K562 (cell line): Measurements from ENCODE around the gene RELCH. TPM values are rescaled to one million over a fixed set of nuclear protein-coding genes. Genes with fewer than 3 reads are reported as not detected.

ENCODE experiments used
- ATAC-seq: fragments of 200-7000 bp; cut with Tn5 transposase; 3 replicates; pipeline ENCODE4 v1.9.1; 2020; ENCODE audit warnings: moderate library complexity
- BruUV-seq: library from RNA; stranded (reverse); fragments of 400-500 nt; replicated peaks from 2 replicates; lab custom pipeline; 2021; lab: Mats Ljungman, UMichigan
- CTCF ChIA-PET: fragments of 300-600 bp; formaldehyde crosslinking; extraction: SDS; loops from one replicate; lab custom pipeline; 2021; ENCODE audit warnings: low intra/inter-chr PET ratio; lab: Yijun Ruan, JAX
- POLR2A ChIA-PET: fragments of 300-600, 350-650 bp; sonication (Branson Sonifier 250); formaldehyde crosslinking; extraction: SDS; loops from one replicate; lab custom pipeline; 2021; ENCODE audit warnings: antibody characterized with exemption, inconsistent platforms; lab: Yijun Ruan, JAX
- DNase-seq, 4 experiments: peaks; one replicate each; pipeline versions ENCODE4 v3.0.0 to v3.0.0-alpha.2; 2011 to 2018; ENCODE audit warnings: low spot score in 3 of 4, mixed read lengths in 3 of 4; ENCODE audit errors: extremely low read depth in 1 of 4
- FAIRE-seq: peaks from 2 replicates; lab custom pipeline; 2011; peaks lifted over from hg19 to GRCh38; lab: Jason Lieb, UNC
- H2AFZ ChIP-seq: 2 replicates; pipeline ENCODE4 v1.6.0; 2011; ENCODE audit warnings: low read depth, low read length, control low read depth, inconsistent platforms
- H3K27ac ChIP-seq: fragments of 200-600 bp; 3 replicates; pipeline ENCODE4 v1.8.0; 2011; ENCODE audit warnings: low read depth, mild to moderate bottlenecking, control low read depth, inconsistent platforms, low read length, moderate library complexity, mixed read lengths; ENCODE audit errors: extremely low read depth
- H3K27me3 ChIP-seq, 2 experiments: fragments of 300-600 bp in 1 of 2; 2 replicates in 1 of 2; 3 replicates in 1 of 2; pipeline versions ENCODE4 v1.6.0 to v1.8.0; 2011; ENCODE audit warnings: inconsistent platforms in 2 of 2, low read length in 2 of 2, mild to moderate bottlenecking in 1 of 2, mixed read lengths in 1 of 2, moderate library complexity in 1 of 2; ENCODE audit not compliant: control insufficient read depth in 2 of 2, insufficient read depth in 2 of 2
- H3K36me3 ChIP-seq: fragments of 300-600 bp; 3 replicates; pipeline ENCODE4 v1.8.0; 2011; ENCODE audit warnings: mild to moderate bottlenecking, low read length, inconsistent platforms; ENCODE audit not compliant: control insufficient read depth, insufficient read depth
- H3K4me1 ChIP-seq, 2 experiments: fragments of 200-600 bp in 1 of 2; replicated peaks in 1 of 2; 2 replicates in 1 of 2; 3 replicates in 1 of 2; pipeline versions ENCODE4 v1.5.1 to v1.8.0; 2011; ENCODE audit warnings: inconsistent platforms in 2 of 2, low read length in 2 of 2, mild to moderate bottlenecking in 1 of 2, mixed read lengths in 1 of 2, moderate library complexity in 1 of 2; ENCODE audit not compliant: control insufficient read depth in 2 of 2, insufficient read depth in 2 of 2
- H3K4me2 ChIP-seq: 2 replicates; pipeline ENCODE4 v1.6.1; 2011; ENCODE audit warnings: low read length, control low read depth, inconsistent platforms, mixed read lengths; ENCODE audit not compliant: insufficient read depth
- H3K4me3 ChIP-seq: fragments of 200-600 bp; sonication (generic), shearing (Covaris generic); 2 replicates; pipeline ENCODE4 v1.5.1; 2016; ENCODE audit warnings: control low read depth, inconsistent platforms
- H3K79me2 ChIP-seq: fragments of 200-600 bp; 3 replicates; pipeline ENCODE4 v1.8.0; 2011; ENCODE audit warnings: low read length, inconsistent platforms; ENCODE audit not compliant: control insufficient read depth, insufficient read depth
- H3K9ac ChIP-seq, 2 experiments: 2 replicates each; pipeline versions ENCODE4 v1.6.0 to v1.6.1; 2011; ENCODE audit warnings: low read depth in 2 of 2, low read length in 2 of 2, control low read depth in 1 of 2, inconsistent platforms in 1 of 2, mild to moderate bottlenecking in 1 of 2, mixed read lengths in 1 of 2; ENCODE audit not compliant: insufficient read depth in 1 of 2
- H3K9me1 ChIP-seq: one replicate; pipeline ENCODE4 v1.6.0; 2011; ENCODE audit warnings: inconsistent platforms, mild to moderate bottlenecking, low read length, moderate library complexity; ENCODE audit not compliant: control insufficient read depth, insufficient read depth
- H3K9me3 ChIP-seq: replicated peaks from 2 replicates; pipeline ENCODE4 v1.5.1; 2011; ENCODE audit warnings: low read depth, low read length, inconsistent platforms; ENCODE audit not compliant: control insufficient read depth, insufficient read depth
- H4K20me1 ChIP-seq: replicated peaks from 2 replicates; pipeline ENCODE4 v1.6.1; 2011; ENCODE audit warnings: low read length, inconsistent platforms, mixed read lengths; ENCODE audit not compliant: control insufficient read depth, insufficient read depth
- SMAD1 ChIP-seq: fragments of 150-350 bp; IDR thresholded peaks from 2 replicates; pipeline ENCODE4 v1.6.1; 2014; ENCODE audit warnings: low read length, low read depth; ENCODE audit not compliant: partially characterized antibody
- SOX6 ChIP-seq: fragments of 450-650 bp; IDR thresholded peaks from 2 replicates; pipeline ENCODE4 v1.6.1; 2014; ENCODE audit warnings: mild to moderate bottlenecking
- ZNF316 ChIP-seq: fragments of 450-650 bp; IDR thresholded peaks from 2 replicates; pipeline ENCODE4 v1.6.1; 2016
- WGBS: fragments of 100-300 bp; shearing (Covaris generic); methylation state at CpG from one replicate; pipeline ENCODE4 v1.1.6; 2016; ENCODE audit warnings: low coverage, mixed read lengths; ENCODE audit not compliant: insufficient coverage; ENCODE audit errors: missing lambda C conversion rate; 5-methylcytosine and 5-hydroxymethylcytosine counted together
- in situ Hi-C: fragments of 300-500 bp; cut with MboI; formaldehyde crosslinking; loops from 4 replicates; pipeline ENCODE4 v1.15.0; 2018; ENCODE audit warnings: inconsistent platforms, mixed read lengths
- intact Hi-C: fragments of 100-400 bp; cut with micrococcal nuclease; formaldehyde crosslinking; loops from 2 replicates; pipeline ENCODE4 v1.14.2; 2022
- polyA plus RNA-seq, 8 experiments: library from polyadenylated mRNA; depleted of rRNA in 4 of 8; stranded (reverse) in 5 of 8; unstranded in 3 of 8; fragments of >200 nt; fragmentation: Nextera tagmentation in 2 of 8; fragmentation: Illumina TruSeq in 1 of 8; extraction: Ambion mirVana in 2 of 8; extraction: Trizol in 1 of 8; gene quantifications; 2 replicates each; pipeline versions ENCODE4 v1.2.1 to v1.2.3, GENCODE V29; 2011 to 2014; ENCODE audit warnings: inconsistent platforms in 1 of 8, missing spikeins in 1 of 8
- total RNA-seq, 7 experiments: library from RNA; depleted of rRNA in 6 of 7; stranded (reverse); fragments of >200 nt in 6 of 7; fragmentation: Illumina TruSeq in 2 of 7; extraction: Trizol in 2 of 7; gene quantifications; 2 replicates each; pipeline versions ENCODE4 v1.2.1 to v1.2.3, GENCODE V29; 2011 to 2021; ENCODE audit warnings: low replicate concordance in 1 of 7
- TF ChIP-seq, protein P1 (sequence below): sonication (generic); formaldehyde crosslinking; IDR thresholded peaks from 2 replicates; pipeline ENCODE4 v1.4.0; 2020; ENCODE audit warnings: mild to moderate bottlenecking, missing genetic modification reagents

RELCH gene
- total and polyA plus RNA-seq, 9 of the 15 experiments (the other 6 are each of a cell fraction or from before 2014, with no cell fraction given): 1.4 to 13.6 (median 7.6) TPM

DNA sequence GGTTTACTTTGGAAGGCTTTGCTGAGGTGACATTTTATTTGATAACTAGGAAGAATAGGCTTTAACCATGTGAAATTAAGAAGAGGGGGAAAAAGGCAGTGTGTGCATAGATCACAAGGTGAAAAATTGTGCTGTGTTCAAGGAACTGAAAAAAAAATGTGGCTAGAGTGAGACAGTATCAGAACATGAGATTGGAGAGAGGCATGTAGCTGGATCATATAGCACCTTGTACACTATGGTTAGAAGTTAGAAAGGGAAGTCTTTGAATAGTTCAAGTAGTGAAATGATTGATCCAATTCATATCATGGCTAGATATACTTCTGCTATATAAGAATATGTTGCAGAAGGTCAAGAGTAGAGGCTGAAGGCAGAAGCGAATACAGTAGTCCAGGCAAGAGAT is 125.8 kb downstream of the RELCH start:
- Histone ChIP-seq H3K9ac (no peak overlapping the region), H2AFZ (no peak overlapping the region), H3K4me1 (no peaks in the 10 kb centered on the region), H3K9me3 (no peaks in the 10 kb centered on the region), H3K27me3 (no peaks in the 10 kb centered on the region), H3K4me3 (no peak overlapping the region), H3K36me3 (0 out of 3 replicates have a peak, but pooled peaks cover 3% of the 10 kb centered on the region), H3K4me2 (no peak overlapping the region), H3K79me2 (no peaks in the 10 kb centered on the region), H4K20me1 (no peaks in the 10 kb centered on the region), H3K9me1 (no peaks in the 10 kb centered on the region), H3K27ac (no peak overlapping the region)
- FAIRE-seq (no peak), DNase-seq (no peak), ATAC-seq (no peak)
- intact Hi-C loops: no loop called here
- in situ Hi-C loops: no loop called here
- ChIA-PET POLR2A (no interaction called here), CTCF (no interaction called here)
- BruUV-seq: no TSS peak
- TF ChIP-seq, protein P1, sequence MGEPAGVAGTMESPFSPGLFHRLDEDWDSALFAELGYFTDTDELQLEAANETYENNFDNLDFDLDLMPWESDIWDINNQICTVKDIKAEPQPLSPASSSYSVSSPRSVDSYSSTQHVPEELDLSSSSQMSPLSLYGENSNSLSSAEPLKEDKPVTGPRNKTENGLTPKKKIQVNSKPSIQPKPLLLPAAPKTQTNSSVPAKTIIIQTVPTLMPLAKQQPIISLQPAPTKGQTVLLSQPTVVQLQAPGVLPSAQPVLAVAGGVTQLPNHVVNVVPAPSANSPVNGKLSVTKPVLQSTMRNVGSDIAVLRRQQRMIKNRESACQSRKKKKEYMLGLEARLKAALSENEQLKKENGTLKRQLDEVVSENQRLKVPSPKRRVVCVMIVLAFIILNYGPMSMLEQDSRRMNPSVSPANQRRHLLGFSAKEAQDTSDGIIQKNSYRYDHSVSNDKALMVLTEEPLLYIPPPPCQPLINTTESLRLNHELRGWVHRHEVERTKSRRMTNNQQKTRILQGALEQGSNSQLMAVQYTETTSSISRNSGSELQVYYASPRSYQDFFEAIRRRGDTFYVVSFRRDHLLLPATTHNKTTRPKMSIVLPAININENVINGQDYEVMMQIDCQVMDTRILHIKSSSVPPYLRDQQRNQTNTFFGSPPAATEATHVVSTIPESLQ (CRISPR knock-in tag): no peak
- TF ChIP-seq ZNF316: peak; percentile 34
- TF ChIP-seq SOX6: no peak
- TF ChIP-seq SMAD1: no peak
- WGBS: 22% methylated on average over 1 of the region's 1 CpG
